Ovary (tissue), 9 donors: ENCODE data around the gene ANLN. TPM values are rescaled to one million over a fixed set of nuclear protein-coding genes. Genes with fewer than 3 reads are reported as not detected.

Experiments used
- DNase-seq, 5 donors: peaks; one replicate each; pipeline ENCODE4 v3.0.0-alpha.2; 2019 to 2020
- H3K27ac ChIP-seq, 2 donors: fragments of 200-600 bp; one replicate each; pipeline versions ENCODE4 v1.5.1 to v1.8.0; 2019 to 2022
- H3K27me3 ChIP-seq: fragments of 200-600 bp; one replicate; pipeline ENCODE4 v1.8.0; 2022
- H3K36me3 ChIP-seq: fragments of 200-600 bp; sonication (generic); one replicate; pipeline ENCODE4 v1.5.1; 2019
- H3K4me1 ChIP-seq: one replicate; pipeline ENCODE4 v1.8.1; 2013; ENCODE audit warnings: mild to moderate bottlenecking, moderate library complexity; ENCODE audit not compliant: insufficient read depth
- H3K4me3 ChIP-seq: fragments of 200-600 bp; sonication (generic); one replicate; pipeline ENCODE4 v1.5.1; 2017
- H3K9me3 ChIP-seq, 2 donors: fragments of 200-600 bp in 1 of 2; sonication (generic) in 1 of 2; one replicate each; pipeline versions ENCODE4 v1.5.1 to v1.8.1; 2013 to 2019; ENCODE audit warnings: mild to moderate bottlenecking in 1 of 2, moderate library complexity in 1 of 2
- EP300 ChIP-seq: sonication (generic); formaldehyde crosslinking; IDR thresholded peaks from one replicate; pipeline ENCODE4 v1.6.1; 2017; ENCODE audit warnings: antibody characterized with exemption
- POLR2A ChIP-seq: fragments of 450-650 bp; IDR thresholded peaks from one replicate; pipeline ENCODE4 v1.6.1; 2017; ENCODE audit warnings: antibody characterized with exemption, mild to moderate bottlenecking, moderate library complexity
- WGBS, 3 donors: extraction: QIAGEN DNeasy Blood & Tissue Kit in 1 of 3; methylation state at CpG; one replicate each; pipeline versions ENCODE4 v1.1.5 to v1.1.7; 2013 to 2017; 5-methylcytosine and 5-hydroxymethylcytosine counted together
- intact Hi-C, 4 donors: fragments of 100-400 bp; cut with DNase I; formaldehyde crosslinking; loops; one replicate each; pipeline versions ENCODE4 v1.11.0 to v1.15.1; 2022 to 2023
- polyA plus RNA-seq, 2 donors: library from polyadenylated mRNA; stranded (reverse); fragments of 200-250 nt in 1 of 2; fragments of 350-450 nt in 1 of 2; fragmentation: Illumina TruSeq in 1 of 2; extraction: RNeasy Lipid Tissue Mini Kit (QIAGEN cat#74804) in 1 of 2; gene quantifications; one replicate each; pipeline ENCODE4 v1.2.3, GENCODE V29; 2013 to 2014
- total RNA-seq, 7 donors: library from RNA; depleted of rRNA in 2 of 7; stranded (reverse); fragments of >200 nt in 2 of 7; fragmentation: NEBNext Ultra II Directional in 3 of 7; extraction: Animal tissue kit (Norgen Biotek cat#: 25700) in 3 of 7; gene quantifications; one replicate each; pipeline versions ENCODE4 v1.1.0 to v1.2.4, GENCODE V29; 2016 to 2023
- TF ChIP-seq, protein P1 (sequence below), 3 donors: fragments of 450-650 bp in 2 of 3; fragments of 200-600 bp in 1 of 3; IDR thresholded peaks; one replicate each; pipeline versions ENCODE4 v1.5.1 to v1.8.0; 2016 to 2022; ENCODE audit warnings: antibody characterized with exemption in 3 of 3, mild to moderate bottlenecking in 1 of 3
- donor health status: DM: no; HTN: no; CAD: no; lungs with moderate emphysema.
- donor health status: DM: no; HTN: no; CAD: no.
- donor health status: Bipolar disorder and iron deficiency.
- donor health status: DM: yes; HTN: yes; CAD: no.
- donor health status: DM: no; HTN: no; CAD: no.
- donor health status: DM: yes; HTN: yes; CAD: no.

The ANLN gene
- total and polyA plus RNA-seq, 9 donors: 0.50 to 6.0 (median 2.6) TPM

DNA sequence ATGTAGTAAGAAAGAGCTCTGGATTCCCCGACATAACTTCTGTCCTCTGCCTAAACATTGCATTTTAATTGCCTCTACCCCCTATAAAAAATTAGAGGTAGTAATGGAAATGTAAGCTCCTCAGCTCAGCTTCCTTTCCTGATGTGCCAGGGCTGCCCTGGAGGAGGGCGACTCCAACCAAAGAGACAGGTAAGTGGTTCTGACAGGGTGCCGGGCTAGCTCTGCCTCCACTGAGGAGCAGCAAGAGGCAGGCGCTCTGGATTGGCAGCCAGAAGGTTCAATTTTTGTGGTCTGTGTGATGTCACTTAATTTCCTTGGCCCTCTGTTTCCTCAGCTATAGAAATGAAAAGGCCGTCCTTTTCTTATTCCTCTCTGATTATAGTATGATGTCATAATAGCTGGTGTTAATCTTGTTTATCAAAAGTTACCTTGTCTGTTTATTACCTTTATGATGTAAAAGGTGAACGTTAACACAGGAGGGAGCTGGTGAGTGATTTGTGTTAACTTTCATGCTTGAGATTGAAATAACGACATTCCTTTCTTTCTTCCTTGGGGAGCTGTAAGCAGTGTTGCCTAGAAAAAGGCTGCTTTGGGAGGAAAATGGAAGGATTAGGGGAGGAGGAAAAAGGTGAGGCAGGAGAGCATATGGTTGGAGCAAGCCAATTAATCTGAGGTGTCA is 51.8 kb downstream of the ANLN start:
- Histone ChIP-seq H3K4me1 (peaks cover 4% of the 10 kb centered on the region), H3K4me3 (no peak overlapping the region), H3K27ac (no peak overlapping the region), H3K36me3 (no peaks in the 10 kb centered on the region), H3K9me3 (no peaks in the 10 kb centered on the region), H3K27me3 (no peaks in the 10 kb centered on the region)
- intact Hi-C loops: no loop called here
- DNase-seq: no peak
- TF ChIP-seq, protein P1, sequence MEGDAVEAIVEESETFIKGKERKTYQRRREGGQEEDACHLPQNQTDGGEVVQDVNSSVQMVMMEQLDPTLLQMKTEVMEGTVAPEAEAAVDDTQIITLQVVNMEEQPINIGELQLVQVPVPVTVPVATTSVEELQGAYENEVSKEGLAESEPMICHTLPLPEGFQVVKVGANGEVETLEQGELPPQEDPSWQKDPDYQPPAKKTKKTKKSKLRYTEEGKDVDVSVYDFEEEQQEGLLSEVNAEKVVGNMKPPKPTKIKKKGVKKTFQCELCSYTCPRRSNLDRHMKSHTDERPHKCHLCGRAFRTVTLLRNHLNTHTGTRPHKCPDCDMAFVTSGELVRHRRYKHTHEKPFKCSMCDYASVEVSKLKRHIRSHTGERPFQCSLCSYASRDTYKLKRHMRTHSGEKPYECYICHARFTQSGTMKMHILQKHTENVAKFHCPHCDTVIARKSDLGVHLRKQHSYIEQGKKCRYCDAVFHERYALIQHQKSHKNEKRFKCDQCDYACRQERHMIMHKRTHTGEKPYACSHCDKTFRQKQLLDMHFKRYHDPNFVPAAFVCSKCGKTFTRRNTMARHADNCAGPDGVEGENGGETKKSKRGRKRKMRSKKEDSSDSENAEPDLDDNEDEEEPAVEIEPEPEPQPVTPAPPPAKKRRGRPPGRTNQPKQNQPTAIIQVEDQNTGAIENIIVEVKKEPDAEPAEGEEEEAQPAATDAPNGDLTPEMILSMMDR (IDR thresholded peaks at IDR 0.05): no peak
- TF ChIP-seq EP300: no peak
- no peak for TF ChIP-seq POLR2A
- WGBS, 3 donors: 71 to 81% (median 71%) methylated on average over 7 of the region's 7 CpGs

DNA sequence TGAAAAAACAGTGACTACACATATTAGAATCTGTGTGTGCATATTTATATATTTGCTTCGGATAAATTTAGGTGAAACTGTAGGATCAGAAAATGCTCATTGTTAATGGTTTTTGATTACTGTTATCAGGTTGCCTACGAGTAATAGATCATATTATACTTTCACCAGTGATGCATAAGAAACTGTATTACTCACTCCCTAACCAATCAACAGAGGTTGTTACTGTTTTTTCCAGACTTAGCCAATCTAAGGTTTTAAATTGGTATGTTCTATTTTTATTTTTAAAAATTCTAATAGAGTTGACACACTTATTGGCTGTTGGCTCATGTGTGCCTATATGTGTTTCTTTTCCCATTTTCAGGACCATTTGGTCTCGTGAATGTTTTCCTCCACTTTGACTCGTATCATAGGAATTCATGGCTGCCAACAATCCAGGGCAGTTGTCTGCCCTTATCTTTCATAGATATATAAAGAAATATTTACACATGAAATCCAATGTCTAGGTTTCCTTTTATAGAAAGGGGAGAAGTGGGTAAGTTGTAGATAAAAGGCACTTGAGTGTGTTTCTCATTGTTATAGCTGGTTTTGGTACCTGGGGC is 59.2 kb downstream of the ANLN start:
- Histone ChIP-seq H3K27me3 (no peaks in the 10 kb centered on the region), H3K4me3 (no peak overlapping the region), H3K36me3 (no peaks in the 10 kb centered on the region), H3K9me3 (no peaks in the 10 kb centered on the region), H3K4me1 (no peaks in the 10 kb centered on the region), H3K27ac (no peak overlapping the region)
- intact Hi-C loops: no loop called here
- 56 to 61% (median 57%) methylated on average over 4 of the region's 4 CpGs for WGBS, 3 donors
- no peak for TF ChIP-seq EP300
- no peak for TF ChIP-seq POLR2A
- TF ChIP-seq, protein P1 (IDR thresholded peaks at IDR 0.05): no peak
- DNase-seq: no peak

DNA sequence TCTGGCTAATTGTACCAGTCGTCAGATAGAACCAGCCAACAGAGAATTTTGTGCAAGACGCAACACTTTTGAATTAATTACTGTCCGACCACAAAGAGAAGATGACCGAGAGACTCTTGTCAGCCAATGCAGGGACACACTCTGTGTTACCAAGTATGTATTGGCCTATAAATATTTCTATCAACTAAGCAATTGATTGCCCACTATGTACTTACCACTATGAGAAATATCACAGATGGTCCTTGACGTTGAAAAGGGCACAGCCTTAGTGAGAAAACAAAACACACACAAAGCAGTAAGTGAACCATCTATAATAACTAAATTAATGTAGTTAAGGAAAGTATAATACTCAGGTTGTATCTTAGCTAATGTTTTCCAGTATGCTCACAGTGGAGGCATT is 60.0 kb downstream of the ANLN start:
- no peaks in the 10 kb centered on the region for H3K27me3 ChIP-seq
- H3K27ac ChIP-seq: no peak overlapping the region
- TF ChIP-seq, protein P1 (IDR thresholded peaks at IDR 0.05): no peak
- TF ChIP-seq EP300: no peak
- no peak for DNase-seq
- H3K4me1 ChIP-seq: no peaks in the 10 kb centered on the region
- no peaks in the 10 kb centered on the region for H3K36me3 ChIP-seq
- intact Hi-C loops: no loop called here
- 89 to 93% (median 92%) methylated on average over 5 of the region's 5 CpGs for WGBS, 3 donors
- no peaks in the 10 kb centered on the region for H3K9me3 ChIP-seq
- H3K4me3 ChIP-seq: no peak overlapping the region

DNA sequence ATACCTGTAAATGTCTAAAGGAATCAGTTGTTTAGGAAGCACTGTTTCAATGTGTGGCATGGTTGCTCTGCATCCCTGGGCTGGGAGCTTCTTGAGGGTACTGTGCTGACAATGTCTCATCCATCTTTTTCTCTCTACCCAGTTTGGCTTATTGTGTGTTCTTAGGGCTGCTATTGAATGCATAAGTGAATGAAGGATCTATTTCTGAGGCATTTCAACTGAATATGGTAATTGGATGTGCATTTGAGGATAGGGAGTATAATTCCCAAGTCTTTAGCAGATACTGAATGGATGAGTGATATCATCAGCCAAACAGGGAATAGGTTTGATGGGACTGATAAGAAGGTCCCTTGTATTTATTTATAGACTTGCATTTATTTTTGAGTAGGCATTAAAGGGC is 64.1 kb downstream of the ANLN start:
- intact Hi-C loops: no loop called here
- Histone ChIP-seq H3K27me3 (no peaks in the 10 kb centered on the region), H3K4me1 (no peaks in the 10 kb centered on the region), H3K27ac (no peak overlapping the region), H3K36me3 (no peaks in the 10 kb centered on the region), H3K9me3 (no peaks in the 10 kb centered on the region), H3K4me3 (no peak overlapping the region)
- DNase-seq: no peak
- TF ChIP-seq POLR2A (no peak), EP300 (no peak)
- TF ChIP-seq, protein P1 (IDR thresholded peaks at IDR 0.05): no peak
